ENCODE data around the gene KCTD10. TPM values are rescaled to one million over a fixed set of nuclear protein-coding genes. Genes with fewer than 3 reads are reported as not detected.

The KCTD10 gene
- total and polyA plus RNA-seq, 4 donors = 4.2 to 20.1 (median 9.9) TPM

DNA sequence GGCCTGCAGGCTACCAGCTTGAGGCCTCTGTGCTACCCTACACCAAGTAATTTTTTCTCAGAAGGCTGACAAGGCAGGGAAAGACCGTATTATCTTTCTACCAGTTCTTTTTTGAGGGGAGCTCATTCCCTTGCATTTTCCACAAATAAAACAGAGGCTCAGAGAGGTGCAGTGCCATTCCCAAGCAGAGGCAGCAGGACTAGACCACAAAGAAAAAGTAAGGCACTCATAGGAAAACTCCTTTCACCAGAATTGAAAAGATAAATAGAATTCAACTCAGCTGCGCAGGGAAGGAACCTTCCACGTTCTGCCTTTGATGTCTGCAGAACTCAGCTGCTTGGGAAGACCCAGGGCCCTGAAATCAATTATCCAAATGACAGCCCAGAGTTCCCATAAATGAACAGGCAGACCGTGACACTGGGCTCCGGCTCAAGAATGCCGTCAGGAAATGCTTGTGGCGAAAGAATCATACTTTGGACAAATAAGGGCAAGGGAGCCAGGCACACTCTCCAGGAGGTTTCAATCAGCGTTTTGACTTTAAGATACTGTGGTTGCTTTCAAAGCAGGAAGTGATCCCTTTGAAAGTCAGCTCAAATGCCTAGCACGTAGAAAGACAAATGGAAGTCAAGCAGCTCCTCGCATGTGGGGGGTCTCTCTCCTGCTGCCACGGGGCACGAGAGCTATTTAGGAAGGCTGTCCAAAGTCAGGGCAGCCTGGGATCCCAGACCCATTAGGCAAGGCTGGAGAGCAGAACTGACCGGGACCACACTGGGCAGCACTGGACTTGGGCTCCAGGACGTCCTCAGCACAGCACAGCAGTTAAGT is 14.0 kb downstream of the KCTD10 start:
- 63% methylated on average over 14 of the region's 14 CpGs for WGBS
- H3K27ac ChIP-seq (ENCODE audit: low read depth in 1 of 2, low read length in 2 of 2) = peak overlapping the region; percentile 72 to 84
- H3K9me3 ChIP-seq (ENCODE audit: control insufficient read depth in 4 of 4, low read length in 3 of 4) = no peaks in the 10 kb centered on the region
- H3K27me3 ChIP-seq (ENCODE audit: control insufficient read depth in 4 of 4, insufficient read depth in 4 of 4, low read length in 3 of 4) = no peaks in the 10 kb centered on the region
- peaks cover 6 to 35% (median 15%) of the 10 kb centered on the region in 4 donors for H3K4me1 ChIP-seq (ENCODE audit: control insufficient read depth in 4 of 4, insufficient read depth in 4 of 4, low read length in 3 of 4)
- DNase-seq (ENCODE audit: low spot score) = no peak
- H3K4me3 ChIP-seq (ENCODE audit: low read depth in 1 of 3, low read length in 3 of 3) = no peak overlapping the region
- TF ChIP-seq, protein P1, sequence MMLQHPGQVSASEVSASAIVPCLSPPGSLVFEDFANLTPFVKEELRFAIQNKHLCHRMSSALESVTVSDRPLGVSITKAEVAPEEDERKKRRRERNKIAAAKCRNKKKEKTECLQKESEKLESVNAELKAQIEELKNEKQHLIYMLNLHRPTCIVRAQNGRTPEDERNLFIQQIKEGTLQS (IDR thresholded peaks at IDR 0.05) = no peak
- peak in 1 of 2 donors; percentile 20 for TF ChIP-seq GABPA (IDR thresholded peaks at IDR 0.05 in 1 of 2, conservative IDR thresholded peaks at IDR 0.05 in 1 of 2)
- TF ChIP-seq YY1 (IDR thresholded peaks at IDR 0.05) = no peak
- peak; percentile 63 for TF ChIP-seq SP1 (IDR thresholded peaks at IDR 0.05)
- peak in 1 of 2 donors; percentile 14 for TF ChIP-seq RAD21 (IDR thresholded peaks at IDR 0.05)
- TF ChIP-seq NR2F2 (IDR thresholded peaks at IDR 0.05) = peak; percentile 85
- TF ChIP-seq HNF4A (conservative IDR thresholded peaks at IDR 0.05) = peak in 1 of 2 donors; percentile 24
- peak; percentile 19 for TF ChIP-seq TAF1 (conservative IDR thresholded peaks at IDR 0.05)
- peaks cover 0 to 17% (median 9%) of the 10 kb centered on the region in 4 donors for H3K36me3 ChIP-seq (ENCODE audit: control insufficient read depth in 4 of 4, insufficient read depth in 3 of 4, low read depth in 1 of 4, low read length in 3 of 4)
- H3K9ac ChIP-seq (ENCODE audit: low read depth in 1 of 2, low read length in 2 of 2) = no peak overlapping the region

DNA sequence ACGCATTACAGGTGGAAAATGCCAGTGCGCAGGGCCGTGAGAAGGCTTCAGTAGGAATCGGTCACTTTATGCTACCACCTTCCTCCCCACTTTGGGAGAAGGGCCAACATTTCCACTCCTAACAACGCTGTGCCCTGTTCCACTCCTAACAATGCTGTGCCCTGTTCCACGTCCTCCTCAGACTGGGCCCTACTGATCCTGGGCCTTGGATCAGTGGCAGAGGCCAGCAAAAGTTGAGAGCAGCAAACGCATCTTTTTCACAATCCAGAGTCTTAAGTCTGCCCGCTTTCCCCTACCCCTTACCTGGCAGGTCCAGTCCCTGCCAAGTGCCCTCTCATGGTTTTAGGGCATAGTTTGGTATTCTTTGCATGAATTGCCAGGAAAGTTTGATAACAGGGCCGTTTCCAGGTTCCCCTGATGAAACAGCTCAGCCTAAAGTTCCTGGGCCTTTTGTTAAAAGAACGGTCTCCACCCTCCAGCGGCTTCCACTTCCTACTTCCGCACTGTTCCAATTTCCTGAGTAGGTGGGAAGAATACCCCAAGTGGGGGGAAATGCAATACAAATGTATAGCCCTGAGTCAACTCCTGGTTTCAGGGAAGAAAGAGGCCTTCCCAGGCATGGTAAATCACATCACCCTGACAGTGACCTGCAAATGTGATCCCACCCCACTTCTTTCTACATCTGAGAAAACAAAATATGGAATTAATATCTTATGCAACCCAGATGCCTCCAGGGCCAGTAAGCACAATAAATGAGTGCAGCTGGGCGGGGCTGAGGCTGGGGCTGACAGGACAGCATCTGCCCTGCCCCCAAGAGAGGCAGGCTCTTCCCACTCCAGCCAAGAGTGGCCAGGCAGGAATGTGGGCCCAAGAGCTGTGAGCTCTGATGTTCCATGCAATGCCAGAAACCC is 15.0 kb downstream of the KCTD10 start:
- TF ChIP-seq, protein P2, sequence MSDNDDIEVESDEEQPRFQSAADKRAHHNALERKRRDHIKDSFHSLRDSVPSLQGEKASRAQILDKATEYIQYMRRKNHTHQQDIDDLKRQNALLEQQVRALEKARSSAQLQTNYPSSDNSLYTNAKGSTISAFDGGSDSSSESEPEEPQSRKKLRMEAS (IDR thresholded peaks at IDR 0.05) = no peak
- TF ChIP-seq NR2F2 (IDR thresholded peaks at IDR 0.05) = peak; percentile 55
- TF ChIP-seq YY1 (IDR thresholded peaks at IDR 0.05) = peak; percentile 11
- TF ChIP-seq FOXA1 (IDR thresholded peaks at IDR 0.05) = no peak
- peak; percentile 25 for TF ChIP-seq SP1 (IDR thresholded peaks at IDR 0.05)
- DNase-seq (ENCODE audit: low spot score) = no peak
- Histone ChIP-seq H3K4me1 (ENCODE audit: control insufficient read depth in 4 of 4, insufficient read depth in 4 of 4, low read length in 3 of 4) (peaks cover 6 to 35% (median 15%) of the 10 kb centered on the region in 4 donors), H3K4me3 (ENCODE audit: low read depth in 1 of 3, low read length in 3 of 3) (no peak overlapping the region), H3K9ac (ENCODE audit: low read depth in 1 of 2, low read length in 2 of 2) (no peak overlapping the region), H3K9me3 (ENCODE audit: control insufficient read depth in 4 of 4, low read length in 3 of 4) (no peaks in the 10 kb centered on the region), H3K36me3 (ENCODE audit: control insufficient read depth in 4 of 4, insufficient read depth in 3 of 4, low read depth in 1 of 4, low read length in 3 of 4) (peaks cover 2 to 20% (median 10%) of the 10 kb centered on the region in 4 donors), H3K27ac (ENCODE audit: low read depth in 1 of 2, low read length in 2 of 2) (peak overlapping the region; percentile 72 to 84), H3K27me3 (ENCODE audit: control insufficient read depth in 4 of 4, insufficient read depth in 4 of 4, low read length in 3 of 4) (no peaks in the 10 kb centered on the region)
- WGBS = 75% methylated on average over 13 of the region's 13 CpGs

GRCh38 chr12:109461049-109461845 is 15.9 kb downstream of the KCTD10 start:
- Histone ChIP-seq H3K9me3 (ENCODE audit: control insufficient read depth in 4 of 4, low read length in 3 of 4) (no peaks in the 10 kb centered on the region), H3K36me3 (ENCODE audit: control insufficient read depth in 4 of 4, insufficient read depth in 3 of 4, low read depth in 1 of 4, low read length in 3 of 4) (peaks cover 3 to 22% (median 16%) of the 10 kb centered on the region in 4 donors)
- 64% methylated on average over 8 of the region's 8 CpGs for WGBS
- TF ChIP-seq REST (IDR thresholded peaks at IDR 0.05) = peak; percentile 17
- no peak for TF ChIP-seq FOXA1 (IDR thresholded peaks at IDR 0.05)
- TF ChIP-seq, protein P2 (IDR thresholded peaks at IDR 0.05) = peak; percentile 61
- TF ChIP-seq NR2F2 (IDR thresholded peaks at IDR 0.05) = peak; percentile 97
- TF ChIP-seq JUND (IDR thresholded peaks at IDR 0.05) = no peak
- peak; percentile 33 to 43 for TF ChIP-seq RXRA (IDR thresholded peaks at IDR 0.05)
- peak; percentile 61 to 80 for TF ChIP-seq GABPA (IDR thresholded peaks at IDR 0.05 in 1 of 2, conservative IDR thresholded peaks at IDR 0.05 in 1 of 2)
- TF ChIP-seq FOXA2 (IDR thresholded peaks at IDR 0.05) = no peak
- TF ChIP-seq HNF4A (conservative IDR thresholded peaks at IDR 0.05) = peak in 1 of 2 donors; percentile 49
- TF ChIP-seq SP1 (IDR thresholded peaks at IDR 0.05) = peak; percentile 51
- TF ChIP-seq, protein P3, sequence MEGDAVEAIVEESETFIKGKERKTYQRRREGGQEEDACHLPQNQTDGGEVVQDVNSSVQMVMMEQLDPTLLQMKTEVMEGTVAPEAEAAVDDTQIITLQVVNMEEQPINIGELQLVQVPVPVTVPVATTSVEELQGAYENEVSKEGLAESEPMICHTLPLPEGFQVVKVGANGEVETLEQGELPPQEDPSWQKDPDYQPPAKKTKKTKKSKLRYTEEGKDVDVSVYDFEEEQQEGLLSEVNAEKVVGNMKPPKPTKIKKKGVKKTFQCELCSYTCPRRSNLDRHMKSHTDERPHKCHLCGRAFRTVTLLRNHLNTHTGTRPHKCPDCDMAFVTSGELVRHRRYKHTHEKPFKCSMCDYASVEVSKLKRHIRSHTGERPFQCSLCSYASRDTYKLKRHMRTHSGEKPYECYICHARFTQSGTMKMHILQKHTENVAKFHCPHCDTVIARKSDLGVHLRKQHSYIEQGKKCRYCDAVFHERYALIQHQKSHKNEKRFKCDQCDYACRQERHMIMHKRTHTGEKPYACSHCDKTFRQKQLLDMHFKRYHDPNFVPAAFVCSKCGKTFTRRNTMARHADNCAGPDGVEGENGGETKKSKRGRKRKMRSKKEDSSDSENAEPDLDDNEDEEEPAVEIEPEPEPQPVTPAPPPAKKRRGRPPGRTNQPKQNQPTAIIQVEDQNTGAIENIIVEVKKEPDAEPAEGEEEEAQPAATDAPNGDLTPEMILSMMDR (IDR thresholded peaks at IDR 0.05; ENCODE audit: low read depth, low read length, missing input control) = no peak
- TF ChIP-seq HNF4G (IDR thresholded peaks at IDR 0.05) = no peak
- TF ChIP-seq RAD21 (IDR thresholded peaks at IDR 0.05) = no peak

More at GRCh38 chr12:109461049-109461845, 15.9 kb downstream of the KCTD10 start:
- Histone ChIP-seq H3K9ac (ENCODE audit: low read depth in 1 of 2, low read length in 2 of 2) (no peak overlapping the region), H3K4me3 (ENCODE audit: low read depth in 1 of 3, low read length in 3 of 3) (no peak overlapping the region), H3K27me3 (ENCODE audit: control insufficient read depth in 4 of 4, insufficient read depth in 4 of 4, low read length in 3 of 4) (no peaks in the 10 kb centered on the region), H3K27ac (ENCODE audit: low read depth in 1 of 2, low read length in 2 of 2) (peak overlapping the region; percentile 72 to 84), H3K4me1 (ENCODE audit: control insufficient read depth in 4 of 4, insufficient read depth in 4 of 4, low read length in 3 of 4) (peaks cover 6 to 30% (median 15%) of the 10 kb centered on the region in 4 donors)
- no peak for DNase-seq (ENCODE audit: low spot score)
